GM21423 (cell line): Measurements from ENCODE around the gene GTPBP3.
"Not testable (repeated sequence)": the region's sequence is repeated elsewhere in the genome, so short reads cannot be mapped to it uniquely, and the experiment has no call there.

ENCODE experiments used
- ATAC-seq: cut with Tn5 transposase; IDR thresholded peaks from one replicate; pipeline ENCODE4 v1.9.1; 2021; ENCODE audit warnings: mild to moderate bottlenecking, moderate library complexity; ENCODE audit not compliant: unreplicated experiment

Gene GTPBP3

GRCh38 chr19:17341386-17341785 lies 4.0 kb downstream of the GTPBP3 start:
- ATAC-seq = no peak

DNA sequence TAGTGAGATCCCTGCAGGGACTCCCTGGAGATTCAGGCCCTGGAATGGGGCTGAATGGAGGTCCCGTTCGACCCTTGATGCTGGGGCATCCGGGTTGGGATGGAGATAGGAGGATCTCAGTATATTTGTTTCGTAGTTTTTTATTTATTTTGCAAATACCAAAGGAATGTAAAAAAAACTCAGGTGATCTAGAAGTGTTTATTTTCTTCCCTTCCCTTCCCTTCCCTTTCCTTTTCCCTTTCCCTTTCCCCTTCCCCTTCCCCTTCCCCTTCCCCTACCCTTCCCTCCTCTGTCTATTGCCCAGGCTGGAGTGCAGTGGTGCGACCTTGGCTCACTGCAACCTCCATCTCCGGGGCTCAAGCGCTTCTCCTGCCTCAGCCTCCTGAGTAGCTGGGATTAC lies 4.5 kb downstream of the GTPBP3 start:
- ATAC-seq = no peak

DNA sequence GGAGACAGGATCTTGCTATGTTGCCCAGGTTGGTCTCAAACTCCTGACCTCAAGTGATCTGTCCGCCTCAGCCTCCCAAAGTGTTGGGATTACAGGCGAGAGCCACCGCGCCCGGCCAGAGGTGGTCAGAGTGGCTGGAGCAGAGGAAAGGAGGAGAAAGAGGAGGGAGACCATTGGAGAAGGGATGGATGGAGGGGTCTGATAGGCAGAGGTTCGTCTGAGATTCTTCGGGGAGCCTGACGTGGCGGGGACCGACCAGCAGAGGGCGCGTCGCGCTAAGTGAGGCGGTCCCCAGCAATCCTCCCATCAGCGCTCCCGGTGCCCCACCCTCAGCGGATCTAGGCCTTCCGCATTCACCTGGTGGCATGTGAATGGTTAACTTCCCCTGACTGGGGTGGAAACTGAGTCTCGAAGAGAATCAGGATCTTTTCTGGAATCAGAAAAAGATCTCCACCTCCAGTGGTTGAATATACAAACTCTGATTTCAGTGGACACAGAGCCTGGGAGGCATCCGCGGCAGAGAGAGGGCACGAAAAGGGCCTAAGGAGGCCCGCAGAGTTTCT lies 8.8 kb downstream of the GTPBP3 start:
- ATAC-seq = no peak

- ATAC-seq = no peak
Measured at GRCh38 chr19:17347361-17347760, 10.0 kb downstream of the GTPBP3 start.

- no peak for ATAC-seq
Measured at GRCh38 chr19:17347877-17348276, 10.5 kb downstream of the GTPBP3 start.

DNA sequence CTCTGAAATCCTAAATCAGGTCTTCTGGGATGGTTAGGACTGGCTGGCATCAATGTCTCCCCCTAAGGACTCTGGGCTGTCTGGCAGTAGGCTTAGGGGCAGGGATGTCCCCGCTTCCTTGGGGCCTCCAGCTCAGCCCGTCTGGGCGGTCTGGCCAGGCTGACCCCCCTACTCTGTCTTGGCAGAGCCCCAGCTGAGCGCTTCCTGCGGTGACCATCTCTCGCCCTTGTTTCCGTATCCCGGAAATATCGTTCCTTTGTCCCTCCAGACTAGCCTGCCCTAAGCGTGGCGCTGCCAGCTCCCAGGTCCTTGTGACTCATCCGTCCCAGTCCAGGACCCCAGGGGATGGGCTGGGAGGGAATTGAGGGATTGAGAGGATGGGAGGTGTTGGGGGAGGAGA lies 11.3 kb downstream of the GTPBP3 start:
- ATAC-seq = no peak

GRCh38 chr19:17351815-17352435 lies 14.6 kb downstream of the GTPBP3 start:
- ATAC-seq = no peak

DNA sequence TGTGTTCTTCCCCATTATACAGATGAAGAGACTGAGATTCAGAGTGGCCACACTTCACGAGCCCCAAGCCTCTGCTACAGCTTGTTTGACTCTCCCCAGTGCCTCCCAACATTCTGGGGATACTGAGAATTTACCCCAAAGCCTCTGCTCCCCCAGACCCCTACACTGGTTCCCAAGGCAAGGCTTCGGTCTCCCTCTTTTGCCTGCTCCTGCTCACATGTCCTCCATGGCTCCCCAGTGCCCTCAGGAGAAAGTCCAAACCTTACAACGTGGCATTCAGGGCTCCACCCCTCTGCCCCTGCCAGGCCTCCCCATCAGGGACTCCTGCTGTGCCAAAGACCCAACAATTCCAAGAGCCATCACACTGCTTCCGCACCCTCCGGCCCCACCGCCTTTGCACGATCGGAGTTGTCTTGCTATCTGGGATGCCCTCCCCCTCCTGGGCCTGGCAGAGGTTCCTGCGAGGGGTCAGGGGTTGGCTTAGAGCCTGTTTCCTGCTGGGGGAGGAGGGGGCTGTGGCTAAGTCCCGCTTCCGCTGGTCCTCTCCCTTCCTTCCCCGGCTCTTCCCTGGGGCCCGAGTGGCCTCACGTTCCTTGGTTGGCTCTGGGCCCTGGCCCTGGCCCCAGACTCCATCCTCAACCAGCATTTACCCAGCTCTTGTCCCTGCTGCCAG lies 15.4 kb downstream of the GTPBP3 start:
- ATAC-seq = no peak

DNA sequence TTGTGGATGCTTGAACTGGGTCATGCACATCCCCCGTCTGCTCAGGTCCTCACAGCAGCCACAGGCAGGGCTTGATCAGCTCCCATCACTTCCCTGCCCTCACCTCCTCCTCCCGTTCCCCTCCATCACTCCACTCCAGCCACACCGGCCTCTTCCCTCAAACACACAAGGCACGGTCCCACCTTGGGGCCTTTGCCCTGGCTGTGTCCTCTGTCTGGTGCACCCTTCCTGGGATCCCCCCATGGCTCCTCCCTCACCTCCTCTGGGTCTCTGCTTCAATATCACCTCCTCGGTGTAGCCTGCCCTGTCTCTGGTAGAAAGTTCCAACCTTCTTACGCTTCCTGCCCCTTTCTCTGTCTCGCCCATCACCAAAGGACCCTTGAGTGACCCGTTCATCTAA lies 16.0 kb downstream of the GTPBP3 start:
- no peak for ATAC-seq

DNA sequence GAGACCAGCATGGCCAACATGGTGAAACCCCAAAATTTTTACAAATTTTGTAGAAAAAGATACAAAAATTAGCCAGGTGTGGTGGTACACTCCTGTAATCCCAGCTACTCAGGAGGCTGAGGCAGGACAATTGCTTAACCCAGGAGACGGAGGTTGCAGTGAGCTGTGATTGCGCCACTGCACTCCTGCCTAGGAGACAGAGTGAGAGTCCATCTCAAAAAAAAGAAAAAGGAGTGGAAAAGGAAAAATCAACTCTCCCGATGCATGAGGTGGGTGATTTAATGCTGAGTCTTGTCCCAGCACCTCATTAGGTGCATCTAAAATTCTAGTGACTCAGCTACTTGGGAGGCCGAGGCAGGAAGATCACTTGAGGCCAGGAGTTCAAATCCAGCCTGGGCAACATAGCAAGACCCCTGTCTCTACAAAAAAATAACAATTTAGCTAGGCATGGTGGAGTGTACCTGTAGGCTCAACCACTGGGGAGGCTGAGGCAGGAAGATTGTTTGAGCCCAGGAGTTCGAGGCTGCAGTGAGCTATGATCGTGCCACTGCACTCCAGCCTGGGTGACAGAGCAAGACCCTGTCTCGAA lies 19.8 kb downstream of the GTPBP3 start:
- no peak for ATAC-seq

GRCh38 chr19:17357724-17358123 lies 20.4 kb downstream of the GTPBP3 start:
- ATAC-seq = no peak

DNA sequence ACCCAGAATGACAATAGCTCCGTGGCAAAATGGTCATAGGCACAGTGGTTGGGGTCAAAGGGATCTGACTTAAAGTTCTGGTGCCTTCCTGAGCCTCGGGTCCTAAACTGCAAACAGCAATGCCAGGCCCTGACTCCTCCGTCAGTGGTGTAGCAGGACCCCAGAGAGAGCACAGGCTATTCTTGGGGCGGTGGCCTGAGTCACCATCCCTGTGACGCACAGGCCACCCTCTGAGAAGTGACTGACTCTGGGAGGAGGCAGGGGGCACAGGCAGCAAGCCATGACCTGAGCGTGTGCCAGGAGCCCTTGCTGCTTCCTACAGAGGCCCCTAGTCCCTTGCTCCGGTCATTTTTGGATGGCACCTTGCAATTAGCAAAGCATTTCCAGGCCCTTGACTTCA lies 21.0 kb downstream of the GTPBP3 start:
- ATAC-seq = no peak

- no peak for ATAC-seq
Measured at GRCh38 chr19:17359905-17360800, 22.8 kb downstream of the GTPBP3 start.

DNA sequence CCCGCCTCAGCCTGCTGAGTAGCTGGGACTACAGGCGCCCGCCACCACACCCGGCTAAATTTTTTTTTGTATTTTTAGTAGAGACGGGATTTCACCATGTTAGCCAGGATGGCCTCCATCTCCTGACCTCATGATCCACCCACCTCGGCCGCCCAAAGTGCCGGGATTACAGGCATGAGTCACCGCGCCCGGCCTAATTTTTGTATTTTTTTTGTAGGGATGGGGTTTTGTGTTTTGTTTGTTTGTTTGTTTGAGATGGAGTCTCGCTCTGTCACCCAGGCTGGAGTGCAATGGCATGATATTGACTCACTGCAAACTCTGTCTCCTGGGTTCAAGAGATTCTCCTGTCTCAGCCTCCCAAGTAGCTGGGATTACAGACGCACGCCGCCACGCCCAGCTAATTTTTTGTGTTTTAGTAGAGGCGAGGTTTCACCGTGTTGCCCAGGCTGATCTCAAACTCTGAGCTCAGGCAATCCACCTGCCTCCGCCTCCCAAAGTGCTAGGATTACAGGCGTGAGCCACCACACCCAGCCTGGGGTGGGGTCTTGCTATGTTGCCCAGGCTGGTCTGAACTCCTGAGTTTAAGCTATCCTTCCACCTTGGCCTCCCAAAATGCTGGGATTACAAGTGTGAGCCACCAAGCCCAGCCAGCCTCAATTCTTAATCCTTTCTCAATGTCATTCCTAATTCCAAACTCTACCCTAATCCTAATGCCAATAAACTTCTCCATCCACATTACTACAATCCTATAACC lies 26.7 kb downstream of the GTPBP3 start:
- not testable (repeated sequence) for ATAC-seq

GRCh38 chr19:17365361-17365760 lies 28.0 kb downstream of the GTPBP3 start:
- no peak for ATAC-seq

DNA sequence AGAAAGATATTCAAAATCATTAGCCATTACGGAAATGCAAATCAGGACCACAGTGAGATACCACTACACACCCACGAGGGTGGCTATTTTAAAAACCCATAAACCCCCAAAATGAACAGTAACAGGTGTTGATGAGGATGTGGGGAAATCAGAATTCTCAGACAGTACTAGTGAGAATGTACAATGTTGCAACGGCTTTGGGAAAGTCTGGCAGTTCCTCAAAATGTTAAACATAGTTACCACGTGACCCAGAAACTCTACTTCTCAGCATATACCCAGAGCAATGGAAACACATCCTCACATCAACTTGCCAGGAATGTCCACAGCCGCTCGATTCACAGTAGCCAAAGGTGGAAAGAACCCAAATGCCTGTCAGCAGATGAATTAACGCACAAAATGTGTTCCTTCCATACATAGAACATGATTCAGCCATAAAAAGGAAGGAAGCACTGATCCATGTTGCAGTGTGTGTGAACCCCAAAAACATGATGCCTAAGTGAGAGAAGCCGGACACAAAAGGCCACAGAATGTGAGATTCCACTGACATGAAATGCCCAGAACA lies 32.8 kb downstream of the GTPBP3 start:
- peak; percentile 84 for ATAC-seq

DNA sequence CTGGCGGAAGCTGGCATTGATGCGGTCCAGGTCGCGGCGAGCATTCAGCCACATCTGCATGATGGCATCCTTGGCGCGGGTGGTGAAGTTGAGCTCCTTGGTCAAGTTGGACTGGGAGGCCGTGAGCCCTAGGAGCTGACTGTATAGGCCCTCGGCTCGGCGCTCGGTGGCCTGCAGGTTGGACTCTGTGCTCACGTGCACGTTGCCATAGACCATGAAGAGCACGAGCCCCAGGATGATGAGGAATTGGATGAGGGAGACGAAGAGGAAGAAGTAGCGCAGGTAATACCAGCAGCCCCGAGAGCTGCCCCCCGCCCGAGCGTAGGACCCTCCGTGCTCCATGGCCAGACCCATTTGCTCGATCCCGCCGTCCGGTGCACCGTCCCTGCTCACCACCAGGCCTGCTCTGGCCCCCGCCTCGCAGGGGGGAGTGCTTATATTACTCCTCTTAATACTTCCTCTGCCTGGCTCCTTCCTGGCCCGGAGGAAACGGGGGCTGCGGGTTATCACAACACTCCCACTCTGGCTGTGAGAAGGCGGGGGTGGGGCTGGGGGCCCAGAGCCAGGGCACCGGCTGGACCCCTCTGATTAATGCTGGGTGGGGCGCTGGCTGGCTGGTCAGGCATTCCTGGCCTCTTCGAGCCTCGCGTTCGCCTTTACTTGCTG lies 39.7 kb downstream of the GTPBP3 start, which contains the start of gene PLVAP:
Gene PLVAP (minus strand): TSS at position 408 of the 666 bp plus-strand sequence. CDS start 54 bp downstream, at position 354.
- ATAC-seq = no peak

DNA sequence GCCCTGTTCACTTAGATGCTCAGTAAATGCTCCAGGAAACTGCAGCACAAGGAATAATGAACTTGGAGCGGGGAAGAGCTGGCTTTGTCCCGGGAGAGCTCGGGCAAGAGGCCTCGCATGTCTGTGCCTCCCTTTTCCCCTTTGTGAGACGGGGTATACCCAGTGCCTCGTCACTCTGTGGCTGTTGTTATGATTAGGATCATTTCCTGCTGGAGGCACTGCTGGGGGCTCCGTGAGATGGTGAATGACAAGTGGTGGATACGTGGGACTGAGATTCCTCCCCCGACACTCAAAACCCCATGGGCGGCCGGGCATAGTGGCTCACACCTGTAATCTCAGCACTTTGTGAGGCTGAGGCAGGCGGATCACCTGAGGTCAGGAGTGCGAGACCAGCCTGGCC lies 40.9 kb downstream of the GTPBP3 start:
- ATAC-seq = no peak

- no peak for ATAC-seq
Measured at GRCh38 chr19:17379221-17379631, 41.9 kb downstream of the GTPBP3 start.
